Endothelial cell of umbilical vein (primary cell): Measurements from ENCODE around the gene RAPGEF4. TPM values are rescaled to one million over a fixed set of nuclear protein-coding genes. Genes with fewer than 3 reads are reported as not detected.
A peak's percentile ranks its signal among the peaks of the same experiment; 100 is the strongest.

ENCODE experiments used
- BruUV-seq: library from RNA; stranded (reverse); fragments of 400-500 nt; replicated peaks from 2 replicates; lab custom pipeline; 2021; lab: Mats Ljungman, UMichigan
- CTCF ChIA-PET: fragments of 300-600, 350-600 bp; sonication (Branson Sonifier 250); formaldehyde crosslinking; loops from one replicate; lab custom pipeline; 2021; ENCODE audit warnings: antibody characterized with exemption, inconsistent platforms; lab: Charles Lee
- POLR2A ChIA-PET: fragments of 300-600, 350-600 bp; sonication (Branson Sonifier 250); formaldehyde crosslinking; loops from one replicate; lab custom pipeline; 2021; ENCODE audit warnings: antibody characterized with exemption, inconsistent platforms; lab: Charles Lee
- DNase-seq: peaks from one replicate; pipeline ENCODE4 v3.0.0-alpha.2; 2011; ENCODE audit warnings: low read depth, low spot score
- FAIRE-seq: peaks from 2 replicates; lab custom pipeline; 2011; peaks lifted over from hg19 to GRCh38; lab: Jason Lieb, UNC
- H2AFZ ChIP-seq: 2 replicates; pipeline ENCODE4 v1.6.0; 2012; ENCODE audit warnings: low read depth, low read length, control low read depth, inconsistent platforms
- H3K27ac ChIP-seq: 2 replicates; pipeline ENCODE4 v1.5.1; 2011; ENCODE audit warnings: low read depth, mild to moderate bottlenecking, control low read depth, low read length, moderate library complexity; ENCODE audit not compliant: insufficient read depth
- H3K27me3 ChIP-seq, 2 experiments: 2 replicates each; pipeline versions ENCODE4 v1.6.0 to v1.6.1; 2011; ENCODE audit warnings: low read length in 2 of 2, mixed read lengths in 1 of 2; ENCODE audit not compliant: control insufficient read depth in 2 of 2, insufficient read depth in 2 of 2
- H3K36me3 ChIP-seq, 2 experiments: 2 replicates in 1 of 2; 3 replicates in 1 of 2; pipeline ENCODE4 v1.5.1; 2011; ENCODE audit warnings: low read length in 2 of 2, mild to moderate bottlenecking in 1 of 2, moderate library complexity in 1 of 2; ENCODE audit not compliant: control insufficient read depth in 2 of 2, insufficient read depth in 2 of 2; ENCODE audit errors: extremely low read depth in 1 of 2
- H3K4me1 ChIP-seq: 3 replicates; pipeline ENCODE4 v1.5.1; 2011; ENCODE audit warnings: mild to moderate bottlenecking, low read length; ENCODE audit not compliant: control insufficient read depth, insufficient read depth; ENCODE audit errors: extremely low read depth
- H3K4me2 ChIP-seq: 2 replicates; pipeline ENCODE4 v1.6.1; 2011; ENCODE audit warnings: low read length, control low read depth, mixed read lengths; ENCODE audit not compliant: insufficient read depth
- H3K4me3 ChIP-seq, 3 experiments: fragments of 200-600 bp in 1 of 3; sonication (generic), shearing (Covaris generic) in 1 of 3; replicated peaks in 1 of 3; 2 replicates each; pipeline ENCODE4 v1.5.1; 2011 to 2016; ENCODE audit warnings: control low read depth in 3 of 3, low read length in 3 of 3, mild to moderate bottlenecking in 2 of 3, inconsistent platforms in 1 of 3, low read depth in 1 of 3, moderate library complexity in 1 of 3; ENCODE audit not compliant: insufficient read depth in 1 of 3
- H3K79me2 ChIP-seq: 2 replicates; pipeline ENCODE4 v1.6.0; 2012; ENCODE audit warnings: low read length, inconsistent platforms; ENCODE audit not compliant: control insufficient read depth, insufficient read depth
- H3K9ac ChIP-seq: replicated peaks from 2 replicates; pipeline ENCODE3; 2011; ENCODE audit warnings: low read length, control low read depth; ENCODE audit not compliant: insufficient read depth; ENCODE audit errors: extremely low read depth
- H3K9me1 ChIP-seq: replicated peaks from 3 replicates; pipeline ENCODE4 v1.6.0; 2011; ENCODE audit warnings: mild to moderate bottlenecking, low read length; ENCODE audit not compliant: control insufficient read depth, insufficient read depth; ENCODE audit errors: extremely low read depth
- H3K9me3 ChIP-seq: replicated peaks from 2 replicates; pipeline ENCODE4 v1.5.1; 2012; ENCODE audit warnings: low read length, inconsistent platforms; ENCODE audit not compliant: control insufficient read depth, insufficient read depth
- H4K20me1 ChIP-seq: replicated peaks from 2 replicates; pipeline ENCODE3; 2011; ENCODE audit warnings: mild to moderate bottlenecking, low read length; ENCODE audit not compliant: control insufficient read depth, insufficient read depth; ENCODE audit errors: extremely low read depth
- EZH2 ChIP-seq: IDR thresholded peaks from 2 replicates; pipeline ENCODE4 v1.6.1; 2012; ENCODE audit warnings: borderline replicate concordance, low read depth, mild to moderate bottlenecking, moderate library complexity, low read length, inconsistent platforms; ENCODE audit not compliant: severe bottlenecking
- FOS ChIP-seq: IDR thresholded peaks from 2 replicates; pipeline ENCODE4 v1.6.1; 2011; ENCODE audit warnings: mild to moderate bottlenecking, low read length, moderate library complexity, borderline replicate concordance; ENCODE audit not compliant: insufficient read depth
- GATA2 ChIP-seq: IDR thresholded peaks from 2 replicates; pipeline ENCODE4 v1.7.0; 2011; ENCODE audit warnings: low read depth, mild to moderate bottlenecking, moderate library complexity, mixed read lengths, low read length; ENCODE audit not compliant: insufficient read length, insufficient read depth
- JUN ChIP-seq: IDR thresholded peaks from 2 replicates; pipeline ENCODE4 v1.6.1; 2011; ENCODE audit warnings: borderline replicate concordance, low read depth; ENCODE audit not compliant: insufficient read length, insufficient read depth
- MYC ChIP-seq: IDR thresholded peaks from one replicate; pipeline ENCODE4 v1.6.1; 2011; ENCODE audit warnings: mild to moderate bottlenecking, low read depth, low read length
- POLR2A ChIP-seq: IDR thresholded peaks from 2 replicates; pipeline ENCODE4 v1.6.1; 2012; ENCODE audit warnings: low read depth, mild to moderate bottlenecking, control low read depth, low read length
- POLR2AphosphoS5 ChIP-seq: IDR thresholded peaks from 2 replicates; pipeline ENCODE4 v1.6.1; 2012; ENCODE audit warnings: low read depth, mild to moderate bottlenecking, control low read depth, low read length, moderate library complexity; ENCODE audit not compliant: insufficient read depth
- dilution Hi-C: fragments of 300-500 bp; cut with MboI; formaldehyde crosslinking; loops from one replicate; pipeline ENCODE4 v1.15.0; 2019; ENCODE audit warnings: low sequenced_read_pairs; ENCODE audit not compliant: extremely low pct_ligation_motif_present
- intact Hi-C: fragments of 100-400 bp; cut with micrococcal nuclease; formaldehyde crosslinking; loops from one replicate; pipeline ENCODE4 v1.10.0; 2022
- polyA plus RNA-seq, 4 experiments: library from polyadenylated mRNA; depleted of rRNA in 3 of 4; stranded (reverse) in 3 of 4; unstranded in 1 of 4; fragments of >200 nt; gene quantifications; 2 replicates each; pipeline versions ENCODE4 v1.2.1 to v1.2.3, GENCODE V29; 2011 to 2012; ENCODE audit warnings: missing spikeins in 1 of 4
- total RNA-seq: library from RNA; stranded (reverse); gene quantifications from 2 replicates; pipeline ENCODE4 v1.2.3, GENCODE V29; 2021
- TF ChIP-seq, protein P1 (sequence below): IDR thresholded peaks from 2 replicates; pipeline ENCODE4 v1.6.1; 2011; ENCODE audit not compliant: insufficient read depth, insufficient read length
- TF ChIP-seq, protein P2 (sequence below), 2 donors: IDR thresholded peaks; 1 replicate in 1 of 2; 2 replicates in 1 of 2; pipeline ENCODE4 v1.5.1; 2011; ENCODE audit warnings: low read length in 2 of 2, mild to moderate bottlenecking in 2 of 2, moderate library complexity in 2 of 2, control low read depth in 1 of 2, inconsistent platforms in 1 of 2, low read depth in 1 of 2; ENCODE audit not compliant: insufficient read depth in 1 of 2; ENCODE audit errors: extremely low read depth in 1 of 2

RAPGEF4 gene
- total and polyA plus RNA-seq, 2 donors (not counting 3 experiments of a cell fraction or from before 2014, with no cell fraction given) = 7.2 to 9.2 TPM

DNA sequence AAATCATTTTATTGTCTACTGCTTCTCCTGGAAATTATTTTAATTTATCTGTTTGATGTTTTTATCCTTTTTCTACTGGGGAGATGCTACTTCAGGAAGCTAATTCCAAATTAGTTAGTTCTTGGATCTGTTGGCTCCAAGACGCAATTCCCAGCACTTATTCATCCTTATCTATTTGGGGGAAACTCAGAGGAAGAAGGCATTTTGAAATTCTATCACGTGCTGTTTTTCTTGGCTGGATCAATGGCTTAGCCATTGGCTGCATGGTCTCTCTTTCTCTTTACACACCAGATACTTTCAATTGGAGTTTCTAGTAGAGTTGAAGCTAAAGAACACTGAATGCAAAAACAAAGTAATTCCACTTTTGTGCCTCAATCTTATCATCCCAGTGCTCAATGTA lies 98.3 kb downstream of the RAPGEF4 start:
- Histone ChIP-seq H3K27me3 (no peaks in the 10 kb centered on the region), H3K4me3 (no peak overlapping the region), H3K79me2 (no peaks in the 10 kb centered on the region), H3K27ac (no peak overlapping the region), H3K4me1 (peaks cover 28% of the 10 kb centered on the region), H3K9me1 (no peaks in the 10 kb centered on the region), H3K9ac (no peak overlapping the region), H4K20me1 (no peaks in the 10 kb centered on the region), H3K4me2 (no peak overlapping the region), H3K9me3 (no peaks in the 10 kb centered on the region), H2AFZ (no peak overlapping the region), H3K36me3 (no peaks in the 10 kb centered on the region)
- TF ChIP-seq FOS (peak; percentile 4), POLR2AphosphoS5 (no peak), EZH2 (no peak), JUN (no peak), POLR2A (no peak), GATA2 (peak; percentile 56), MYC (no peak)
- TF ChIP-seq, protein P1, sequence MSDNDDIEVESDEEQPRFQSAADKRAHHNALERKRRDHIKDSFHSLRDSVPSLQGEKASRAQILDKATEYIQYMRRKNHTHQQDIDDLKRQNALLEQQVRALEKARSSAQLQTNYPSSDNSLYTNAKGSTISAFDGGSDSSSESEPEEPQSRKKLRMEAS = no peak
- TF ChIP-seq, protein P2, sequence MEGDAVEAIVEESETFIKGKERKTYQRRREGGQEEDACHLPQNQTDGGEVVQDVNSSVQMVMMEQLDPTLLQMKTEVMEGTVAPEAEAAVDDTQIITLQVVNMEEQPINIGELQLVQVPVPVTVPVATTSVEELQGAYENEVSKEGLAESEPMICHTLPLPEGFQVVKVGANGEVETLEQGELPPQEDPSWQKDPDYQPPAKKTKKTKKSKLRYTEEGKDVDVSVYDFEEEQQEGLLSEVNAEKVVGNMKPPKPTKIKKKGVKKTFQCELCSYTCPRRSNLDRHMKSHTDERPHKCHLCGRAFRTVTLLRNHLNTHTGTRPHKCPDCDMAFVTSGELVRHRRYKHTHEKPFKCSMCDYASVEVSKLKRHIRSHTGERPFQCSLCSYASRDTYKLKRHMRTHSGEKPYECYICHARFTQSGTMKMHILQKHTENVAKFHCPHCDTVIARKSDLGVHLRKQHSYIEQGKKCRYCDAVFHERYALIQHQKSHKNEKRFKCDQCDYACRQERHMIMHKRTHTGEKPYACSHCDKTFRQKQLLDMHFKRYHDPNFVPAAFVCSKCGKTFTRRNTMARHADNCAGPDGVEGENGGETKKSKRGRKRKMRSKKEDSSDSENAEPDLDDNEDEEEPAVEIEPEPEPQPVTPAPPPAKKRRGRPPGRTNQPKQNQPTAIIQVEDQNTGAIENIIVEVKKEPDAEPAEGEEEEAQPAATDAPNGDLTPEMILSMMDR (IDR thresholded peaks at IDR 0.05; ENCODE audit: extremely low read depth in 1 of 2, insufficient read depth in 1 of 2, low read depth in 1 of 2, low read length in 2 of 2) = no peak
- intact Hi-C loops = no loop called here
- ChIA-PET CTCF (interaction anchor here (0.8 to 4.7 kb wide), 2 partner anchors 10 to 20 kb away, joined by 4 to 24 read pairs; no protein-coding TSS in a partner anchor), POLR2A (no interaction called here)
- no TSS peak for BruUV-seq
- DNase-seq = peak; percentile 48
- dilution Hi-C loops = no loop called here
- FAIRE-seq = no peak
